Right lobe of liver (tissue), 6 donors: Measurements from ENCODE around the gene GCGR. TPM values are rescaled to one million over a fixed set of nuclear protein-coding genes. Genes with fewer than 3 reads are reported as not detected.

Experiments
- ATAC-seq, 4 donors: fragments of 200-7000 bp; cut with Tn5 transposase; one replicate each; pipeline ENCODE4 v1.9.1; 2020; ENCODE audit warnings: mild to moderate bottlenecking in 4 of 4, moderate library complexity in 4 of 4
- DNase-seq, 3 donors: peaks; one replicate each; pipeline ENCODE4 v3.0.0-alpha.2; 2020
- H3K27ac ChIP-seq, 3 donors: fragments of 200-600 bp; one replicate each; pipeline ENCODE4 v1.8.0; 2022
- H3K27me3 ChIP-seq, 2 donors: fragments of 200-600 bp; one replicate each; pipeline ENCODE4 v1.8.0; 2022
- H3K36me3 ChIP-seq, 4 donors: fragments of 200-600 bp; sonication (generic) in 1 of 4; one replicate each; pipeline versions ENCODE4 v1.5.1 to v1.8.0; 2017 to 2022; ENCODE audit warnings: control low read depth in 1 of 4
- H3K4me1 ChIP-seq, 4 donors: fragments of 200-600 bp; sonication (generic) in 1 of 4; one replicate each; pipeline versions ENCODE4 v1.5.1 to v1.8.0; 2017 to 2022; ENCODE audit warnings: control low read depth in 1 of 4
- H3K4me3 ChIP-seq, 3 donors: fragments of 200-600 bp; one replicate each; pipeline ENCODE4 v1.8.0; 2022
- H3K9me3 ChIP-seq, 4 donors: fragments of 200-600 bp; sonication (generic) in 1 of 4; one replicate each; pipeline versions ENCODE4 v1.5.1 to v1.8.0; 2017 to 2022; ENCODE audit warnings: control low read depth in 1 of 4
- POLR2A ChIP-seq: fragments of 450-650 bp; IDR thresholded peaks from one replicate; pipeline ENCODE4 v1.6.1; 2017; ENCODE audit warnings: antibody characterized with exemption, mild to moderate bottlenecking
- WGBS: methylation state at CpG from one replicate; pipeline ENCODE4 v1.1.6; 2018; ENCODE audit warnings: low coverage, low lambda C conversion rate; ENCODE audit not compliant: insufficient coverage; ENCODE audit errors: missing lambda C conversion rate; 5-methylcytosine and 5-hydroxymethylcytosine counted together
- intact Hi-C, 2 donors: fragments of 100-400 bp; cut with DNase I; formaldehyde crosslinking; loops; one replicate each; pipeline versions ENCODE4 v1.11.2 to v1.14.1; 2022
- total RNA-seq, 6 experiments: library from RNA; depleted of rRNA in 2 of 6; stranded (reverse); fragments of >200 nt in 2 of 6; fragmentation: NEBNext Ultra II Directional in 3 of 6; extraction: Animal tissue kit (Norgen Biotek cat#: 25700) in 3 of 6; gene quantifications; one replicate each; pipeline versions ENCODE4 v1.1.0 to v1.2.4, GENCODE V29; 2016 to 2023
- TF ChIP-seq, protein P1 (sequence below), 4 donors: fragments of 200-600 bp in 3 of 4; fragments of 450-650 bp in 1 of 4; IDR thresholded peaks; one replicate each; pipeline versions ENCODE4 v1.5.1 to v1.8.0; 2016 to 2022; ENCODE audit warnings: antibody characterized with exemption in 4 of 4, mild to moderate bottlenecking in 2 of 4
- donor health status: DM: no; HTN: yes; CAD: no.
- donor health status: DM: no; HTN: no; CAD: no.
- donor health status: DM: no; HTN: no; CAD: no.
- donor health status: DM: no; HTN: yes; CAD: no.
- donor health status: DM: no; HTN: yes; CAD: no.

GCGR gene
- total RNA-seq, 6 experiments from 2014 or later, result 39.5 to 146 (median 68.5) TPM

DNA sequence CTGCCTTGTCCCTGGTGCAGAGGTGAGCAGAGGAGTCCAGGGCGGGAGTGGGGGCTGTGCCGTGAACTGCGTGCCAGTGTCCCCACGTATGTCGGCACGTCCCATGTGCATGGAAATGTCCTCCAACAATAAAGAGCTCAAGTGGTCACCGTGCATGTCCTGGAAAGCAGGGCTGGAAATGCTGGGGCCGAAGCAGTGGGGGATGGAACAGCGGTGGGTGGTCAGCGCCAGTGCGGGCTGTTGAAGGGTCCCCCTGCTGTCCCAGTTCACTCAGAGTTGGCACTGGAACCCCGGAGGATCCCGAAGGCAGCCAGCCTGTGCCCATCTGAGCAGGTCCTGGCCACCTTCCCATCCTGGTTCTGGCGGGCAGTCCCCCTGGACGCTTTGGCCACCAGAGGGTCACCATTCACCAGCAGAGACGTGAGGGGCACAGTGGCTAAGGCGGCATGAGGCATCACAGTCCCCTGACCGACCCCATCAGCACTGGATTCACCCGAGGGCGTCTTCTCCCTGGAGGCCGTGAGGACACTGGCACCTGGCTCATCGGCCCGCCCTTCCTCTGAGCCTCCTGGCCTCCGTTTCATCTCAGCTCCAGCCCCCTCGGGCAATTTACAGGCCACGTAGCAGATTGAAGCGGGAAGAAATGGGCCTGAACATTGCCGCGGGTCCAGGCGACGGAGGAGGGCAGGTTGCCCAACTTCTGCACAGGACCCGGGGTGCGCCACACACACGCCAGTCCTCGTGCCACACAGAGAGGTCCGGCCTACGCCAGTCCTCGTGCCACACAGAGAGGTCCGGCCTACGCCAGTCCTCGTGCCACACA, 10.1 kb downstream of the GCGR start:
- TF ChIP-seq, protein P1, sequence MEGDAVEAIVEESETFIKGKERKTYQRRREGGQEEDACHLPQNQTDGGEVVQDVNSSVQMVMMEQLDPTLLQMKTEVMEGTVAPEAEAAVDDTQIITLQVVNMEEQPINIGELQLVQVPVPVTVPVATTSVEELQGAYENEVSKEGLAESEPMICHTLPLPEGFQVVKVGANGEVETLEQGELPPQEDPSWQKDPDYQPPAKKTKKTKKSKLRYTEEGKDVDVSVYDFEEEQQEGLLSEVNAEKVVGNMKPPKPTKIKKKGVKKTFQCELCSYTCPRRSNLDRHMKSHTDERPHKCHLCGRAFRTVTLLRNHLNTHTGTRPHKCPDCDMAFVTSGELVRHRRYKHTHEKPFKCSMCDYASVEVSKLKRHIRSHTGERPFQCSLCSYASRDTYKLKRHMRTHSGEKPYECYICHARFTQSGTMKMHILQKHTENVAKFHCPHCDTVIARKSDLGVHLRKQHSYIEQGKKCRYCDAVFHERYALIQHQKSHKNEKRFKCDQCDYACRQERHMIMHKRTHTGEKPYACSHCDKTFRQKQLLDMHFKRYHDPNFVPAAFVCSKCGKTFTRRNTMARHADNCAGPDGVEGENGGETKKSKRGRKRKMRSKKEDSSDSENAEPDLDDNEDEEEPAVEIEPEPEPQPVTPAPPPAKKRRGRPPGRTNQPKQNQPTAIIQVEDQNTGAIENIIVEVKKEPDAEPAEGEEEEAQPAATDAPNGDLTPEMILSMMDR (IDR thresholded peaks at IDR 0.05), result no peak
- TF ChIP-seq POLR2A, result no peak
- H3K4me1 ChIP-seq, result no peaks in the 10 kb centered on the region
- peaks cover 0 to 3% (median 0%) of the 10 kb centered on the region in 4 donors for H3K36me3 ChIP-seq
- no peaks in the 10 kb centered on the region for H3K9me3 ChIP-seq
- WGBS, result 88% methylated on average over 11 of the region's 41 CpGs
- intact Hi-C loops, result no loop called here
- no peak overlapping the region for H3K27ac ChIP-seq
- DNase-seq (peak in 1 of 3 donors; percentile 45), ATAC-seq (no peak)
- H3K4me3 ChIP-seq, result no peak overlapping the region
- H3K27me3 ChIP-seq, result no peaks in the 10 kb centered on the region

- peaks cover 0 to 3% (median 0%) of the 10 kb centered on the region in 4 donors for H3K36me3 ChIP-seq
- no peak overlapping the region for H3K4me3 ChIP-seq
- H3K27me3 ChIP-seq, result no peaks in the 10 kb centered on the region
- intact Hi-C loops, result no loop called here
- DNase-seq (peak in 1 of 3 donors; percentile 44), ATAC-seq (peak; percentile 28 to 37 (median 32))
- WGBS, result 63% methylated on average over 3 of the region's 24 CpGs
- no peaks in the 10 kb centered on the region for H3K9me3 ChIP-seq
- H3K27ac ChIP-seq, result no peak overlapping the region
- TF ChIP-seq, protein P1 (IDR thresholded peaks at IDR 0.05), result no peak
- TF ChIP-seq POLR2A, result no peak
- H3K4me1 ChIP-seq, result no peaks in the 10 kb centered on the region
These were observed 11.0 kb downstream of the GCGR start for GRCh38 chr17:81814748-81815645.

DNA sequence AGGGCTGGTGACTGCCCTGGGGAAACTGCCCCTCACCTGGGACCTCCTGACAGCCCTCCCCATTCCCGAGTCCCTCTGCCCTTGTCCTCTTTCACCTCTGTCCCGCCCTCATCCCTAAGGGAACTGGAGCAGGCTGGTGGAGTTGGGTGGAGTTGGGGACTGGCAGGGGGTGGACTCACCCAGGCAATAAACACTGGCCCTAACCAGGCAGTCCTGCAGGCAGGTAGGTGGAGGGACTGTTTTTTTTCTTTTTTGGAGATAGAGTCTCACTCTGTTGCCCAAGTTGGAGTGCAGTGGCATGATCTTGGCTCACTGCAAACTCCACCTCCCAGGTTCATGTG, 11.7 kb downstream of the GCGR start:
- TF ChIP-seq, protein P1 (IDR thresholded peaks at IDR 0.05), result no peak
- TF ChIP-seq POLR2A, result no peak
- WGBS, result no CpG with 5 or more reads among the region's 2 CpGs
- ATAC-seq, result peak in 3 of 4 donors; percentile 4 to 12 (median 9)
- Histone ChIP-seq H3K9me3 (no peaks in the 10 kb centered on the region), H3K4me3 (no peak overlapping the region), H3K27ac (no peak overlapping the region), H3K4me1 (no peaks in the 10 kb centered on the region), H3K27me3 (no peaks in the 10 kb centered on the region), H3K36me3 (peaks cover 0 to 3% (median 0%) of the 10 kb centered on the region in 4 donors)
- no peak for DNase-seq
- intact Hi-C loops, result no loop called here

DNA sequence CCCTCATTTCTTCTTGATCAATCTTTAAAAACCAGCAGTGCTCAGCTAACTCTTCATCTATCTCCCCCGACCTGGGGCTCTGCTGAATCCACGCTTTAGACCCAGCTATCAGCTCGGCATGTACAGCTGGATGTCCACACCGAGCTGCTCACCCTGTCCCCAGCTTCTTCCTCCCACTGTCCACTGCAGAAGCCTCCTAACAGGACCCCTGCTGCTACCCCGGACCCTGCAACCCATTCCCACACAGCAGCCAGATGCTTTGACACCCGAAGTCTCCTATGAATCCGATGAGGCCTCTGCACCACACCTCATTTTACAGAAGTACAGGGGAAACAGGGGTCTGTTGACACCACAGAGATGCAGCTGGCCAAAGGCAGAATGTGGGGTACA, 13.8 kb downstream of the GCGR start:
- Histone ChIP-seq H3K4me3 (no peak overlapping the region), H3K27me3 (no peaks in the 10 kb centered on the region), H3K27ac (no peak overlapping the region), H3K4me1 (peaks cover 2 to 18% (median 15%) of the 10 kb centered on the region in 4 donors), H3K36me3 (no peaks in the 10 kb centered on the region), H3K9me3 (no peaks in the 10 kb centered on the region)
- 52% methylated on average over 7 of the region's 7 CpGs for WGBS
- TF ChIP-seq, protein P1 (IDR thresholded peaks at IDR 0.05), result no peak
- no peak for TF ChIP-seq POLR2A
- no peak for DNase-seq
- ATAC-seq, result no peak
- intact Hi-C loops, result no loop called here
